CD14-positive monocyte (primary cell): ENCODE data around the gene CNTN6. TPM values are rescaled to one million over a fixed set of nuclear protein-coding genes. Genes with fewer than 3 reads are reported as not detected.

Experiments
- DNase-seq, 3 donors: peaks; one replicate each; pipeline ENCODE4 v3.0.0-alpha.2; 2011 to 2022
- H2AFZ ChIP-seq: 2 replicates; pipeline ENCODE4 v1.6.0; 2012; ENCODE audit warnings: mild to moderate bottlenecking, low read depth, low read length, inconsistent platforms; ENCODE audit not compliant: insufficient read depth, poor library complexity, severe bottlenecking
- H3K27ac ChIP-seq, 2 donors: 1 replicate in 1 of 2; 2 replicates in 1 of 2; pipeline ENCODE4 v1.5.1; 2012 to 2013; ENCODE audit warnings: low read length in 2 of 2, control low read depth in 1 of 2, inconsistent platforms in 1 of 2, low read depth in 1 of 2, mild to moderate bottlenecking in 1 of 2
- H3K27me3 ChIP-seq, 2 donors: one replicate each; pipeline versions ENCODE4 v1.6.0 to v1.6.1; 2011 to 2013; ENCODE audit warnings: low read length in 2 of 2; ENCODE audit not compliant: control insufficient read depth in 2 of 2, insufficient read depth in 2 of 2
- H3K36me3 ChIP-seq, 2 donors: replicated peaks in 1 of 2; 1 replicate in 1 of 2; 2 replicates in 1 of 2; pipeline versions ENCODE4 v1.5.1 to v1.6.1; 2012 to 2013; ENCODE audit warnings: low read length in 2 of 2, control low read depth in 1 of 2, inconsistent platforms in 1 of 2, mild to moderate bottlenecking in 1 of 2; ENCODE audit not compliant: insufficient read depth in 2 of 2, control insufficient read depth in 1 of 2
- H3K4me1 ChIP-seq, 2 donors: 1 replicate in 1 of 2; 2 replicates in 1 of 2; pipeline versions ENCODE4 v1.5.1 to v1.6.1; 2012 to 2013; ENCODE audit warnings: low read length in 2 of 2, control low read depth in 1 of 2, inconsistent platforms in 1 of 2, mild to moderate bottlenecking in 1 of 2, moderate library complexity in 1 of 2; ENCODE audit not compliant: insufficient read depth in 2 of 2, control insufficient read depth in 1 of 2
- H3K4me2 ChIP-seq: replicated peaks from 2 replicates; pipeline ENCODE3; 2012; ENCODE audit warnings: low read length, moderate library complexity, mild to moderate bottlenecking; ENCODE audit not compliant: poor library complexity, severe bottlenecking; ENCODE audit errors: extremely low read depth
- H3K4me3 ChIP-seq, 3 experiments: fragments of 200-600 bp in 1 of 3; sonication (generic) in 1 of 3; replicated peaks in 1 of 3; 1 replicate in 2 of 3; 2 replicates in 1 of 3; pipeline ENCODE4 v1.5.1; 2011 to 2013; ENCODE audit warnings: low read length in 3 of 3, mild to moderate bottlenecking in 3 of 3, control low read depth in 2 of 3, low read depth in 2 of 3, inconsistent platforms in 1 of 3, moderate library complexity in 1 of 3
- H3K79me2 ChIP-seq: 2 replicates; pipeline ENCODE4 v1.6.0; 2012; ENCODE audit warnings: mild to moderate bottlenecking, control low read depth, inconsistent platforms, low read length, moderate library complexity; ENCODE audit not compliant: insufficient read depth
- H3K9ac ChIP-seq: 2 replicates; pipeline ENCODE4 v1.6.0; 2017; ENCODE audit warnings: low read length, mild to moderate bottlenecking; ENCODE audit not compliant: insufficient read depth, poor library complexity, severe bottlenecking
- H3K9me3 ChIP-seq, 2 donors: replicated peaks in 1 of 2; 1 replicate in 1 of 2; 2 replicates in 1 of 2; pipeline versions ENCODE4 v1.5.1 to v1.6.1; 2012 to 2013; ENCODE audit warnings: low read length in 2 of 2, control low read depth in 1 of 2; ENCODE audit not compliant: control insufficient read depth in 1 of 2, insufficient read depth in 1 of 2
- H4K20me1 ChIP-seq: 2 replicates; pipeline ENCODE4 v1.6.0; 2012; ENCODE audit warnings: mild to moderate bottlenecking, low read length, control low read depth, moderate library complexity; ENCODE audit not compliant: insufficient read depth
- H3K27ac Mint-ChIP-seq, 7 donors: one replicate each; pipeline ENCODE4 v1.8.0; 2020; ENCODE audit warnings: mild to moderate bottlenecking in 7 of 7, mixed read lengths in 7 of 7, moderate library complexity in 6 of 7, inconsistent platforms in 2 of 7
- H3K27me3 Mint-ChIP-seq, 3 donors: one replicate each; pipeline ENCODE4 v1.8.0; 2021 to 2022; ENCODE audit warnings: low read depth in 3 of 3, mild to moderate bottlenecking in 3 of 3, mixed read lengths in 3 of 3, moderate library complexity in 3 of 3, inconsistent platforms in 1 of 3
- H3K36me3 Mint-ChIP-seq, 2 donors: one replicate each; pipeline ENCODE4 v1.8.0; 2020; ENCODE audit warnings: mixed read lengths in 2 of 2, inconsistent platforms in 1 of 2, mild to moderate bottlenecking in 1 of 2
- H3K4me1 Mint-ChIP-seq: one replicate; pipeline ENCODE4 v1.8.0; 2020; ENCODE audit warnings: mild to moderate bottlenecking, mixed read lengths
- H3K4me3 Mint-ChIP-seq, 2 donors: one replicate each; pipeline ENCODE4 v1.8.0; 2020; ENCODE audit warnings: mild to moderate bottlenecking in 2 of 2, mixed read lengths in 2 of 2, moderate library complexity in 1 of 2
- H3K9me3 Mint-ChIP-seq, 7 donors: one replicate each; pipeline ENCODE4 v1.8.0; 2020 to 2022; ENCODE audit warnings: mixed read lengths in 7 of 7, mild to moderate bottlenecking in 6 of 7, moderate library complexity in 6 of 7, inconsistent platforms in 2 of 7
- WGBS: methylation state at CpG from one replicate; pipeline ENCODE4 v1.1.5; 2013; ENCODE audit warnings: missing lambda C conversion rate; ENCODE audit not compliant: insufficient coverage; 5-methylcytosine and 5-hydroxymethylcytosine counted together
- intact Hi-C, 2 donors: fragments of 100-400 bp; cut with micrococcal nuclease; formaldehyde crosslinking; loops; one replicate each; pipeline versions ENCODE4 v1.15.0 to v1.15.1; 2023
- polyA plus RNA-seq, 3 donors: library from polyadenylated mRNA; depleted of rRNA in 1 of 3; unstranded in 2 of 3; stranded (reverse) in 1 of 3; fragments of 300-500 nt in 2 of 3; fragments of >200 nt in 1 of 3; fragmentation: Illumina TruSeq in 2 of 3; gene quantifications; 1 replicate in 2 of 3; 2 replicates in 1 of 3; pipeline ENCODE4 v1.2.3, GENCODE V29; 2012 to 2021
- TF ChIP-seq, protein P1 (sequence below): fragments of 200-600 bp; IDR thresholded peaks from one replicate; pipeline ENCODE4 v1.8.0; 2022; ENCODE audit warnings: antibody characterized with exemption, mild to moderate bottlenecking

The CNTN6 gene
- polyA plus RNA-seq, 3 donors: not detected

DNA sequence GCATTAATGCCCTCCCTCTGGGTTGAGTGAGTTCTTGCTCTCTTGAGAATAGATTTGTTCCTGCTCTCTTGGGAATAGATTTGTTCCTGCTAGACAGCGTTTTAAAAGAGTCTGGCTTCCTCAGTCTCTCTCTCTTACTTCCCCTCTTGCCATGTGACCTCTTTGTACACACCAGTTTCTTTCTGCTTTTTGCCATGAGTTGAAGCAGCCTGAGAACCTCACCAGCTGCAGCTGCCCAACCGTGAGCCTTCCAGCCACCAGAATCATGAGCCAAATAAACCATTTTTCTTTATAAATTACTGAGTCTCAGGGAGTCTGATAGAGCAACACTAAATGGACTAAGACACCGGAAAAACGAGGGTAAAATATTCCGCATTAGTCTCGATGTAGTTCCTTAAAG is 253.6 kb downstream of the CNTN6 start:
- H3K36me3 Mint-ChIP-seq: no peaks in the 10 kb centered on the region
- no peaks in the 10 kb centered on the region for H3K4me1 Mint-ChIP-seq
- Histone ChIP-seq H3K36me3 (no peaks in the 10 kb centered on the region), H3K27ac (no peak overlapping the region), H3K9ac (no peak overlapping the region), H3K4me3 (no peak overlapping the region), H3K9me3 (no peaks in the 10 kb centered on the region), H3K4me1 (no peaks in the 10 kb centered on the region), H4K20me1 (no peaks in the 10 kb centered on the region), H2AFZ (no peak overlapping the region), H3K4me2 (no peak overlapping the region), H3K27me3 (no peaks in the 10 kb centered on the region), H3K79me2 (no peaks in the 10 kb centered on the region)
- H3K9me3 Mint-ChIP-seq: peaks cover 0 to 3% (median 0%) of the 10 kb centered on the region in 7 donors
- no peak for DNase-seq
- H3K4me3 Mint-ChIP-seq: no peak overlapping the region
- 95% methylated on average over 5 of the region's 6 CpGs for WGBS
- TF ChIP-seq, protein P1, sequence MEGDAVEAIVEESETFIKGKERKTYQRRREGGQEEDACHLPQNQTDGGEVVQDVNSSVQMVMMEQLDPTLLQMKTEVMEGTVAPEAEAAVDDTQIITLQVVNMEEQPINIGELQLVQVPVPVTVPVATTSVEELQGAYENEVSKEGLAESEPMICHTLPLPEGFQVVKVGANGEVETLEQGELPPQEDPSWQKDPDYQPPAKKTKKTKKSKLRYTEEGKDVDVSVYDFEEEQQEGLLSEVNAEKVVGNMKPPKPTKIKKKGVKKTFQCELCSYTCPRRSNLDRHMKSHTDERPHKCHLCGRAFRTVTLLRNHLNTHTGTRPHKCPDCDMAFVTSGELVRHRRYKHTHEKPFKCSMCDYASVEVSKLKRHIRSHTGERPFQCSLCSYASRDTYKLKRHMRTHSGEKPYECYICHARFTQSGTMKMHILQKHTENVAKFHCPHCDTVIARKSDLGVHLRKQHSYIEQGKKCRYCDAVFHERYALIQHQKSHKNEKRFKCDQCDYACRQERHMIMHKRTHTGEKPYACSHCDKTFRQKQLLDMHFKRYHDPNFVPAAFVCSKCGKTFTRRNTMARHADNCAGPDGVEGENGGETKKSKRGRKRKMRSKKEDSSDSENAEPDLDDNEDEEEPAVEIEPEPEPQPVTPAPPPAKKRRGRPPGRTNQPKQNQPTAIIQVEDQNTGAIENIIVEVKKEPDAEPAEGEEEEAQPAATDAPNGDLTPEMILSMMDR: no peak
- no peak overlapping the region for H3K27ac Mint-ChIP-seq
- no peaks in the 10 kb centered on the region for H3K27me3 Mint-ChIP-seq
- intact Hi-C loops: no loop called here

GRCh38 chr3:1348547-1348946 is 255.7 kb downstream of the CNTN6 start:
- Histone ChIP-seq H3K9ac (no peak overlapping the region), H3K4me3 (no peak overlapping the region), H4K20me1 (no peaks in the 10 kb centered on the region), H3K79me2 (no peaks in the 10 kb centered on the region), H3K4me2 (no peak overlapping the region), H3K27me3 (no peaks in the 10 kb centered on the region), H3K4me1 (no peaks in the 10 kb centered on the region), H3K9me3 (no peaks in the 10 kb centered on the region), H3K27ac (no peak overlapping the region), H3K36me3 (no peaks in the 10 kb centered on the region), H2AFZ (no peak overlapping the region)
- Mint-ChIP-seq H3K4me3 (no peak overlapping the region), H3K36me3 (no peaks in the 10 kb centered on the region), H3K4me1 (no peaks in the 10 kb centered on the region), H3K9me3 (peaks cover 0 to 3% (median 0%) of the 10 kb centered on the region in 7 donors), H3K27ac (no peak overlapping the region), H3K27me3 (no peaks in the 10 kb centered on the region)
- TF ChIP-seq, protein P1: no peak
- no peak for DNase-seq
- intact Hi-C loops: no loop called here
- WGBS: no CpG with 5 or more reads among the region's 3 CpGs
